Eye (tissue), 1 donor: ENCODE measurements around the gene CTNNA3.
"Not testable (repeated sequence)": the region's sequence is repeated elsewhere in the genome, so short reads cannot be mapped to it uniquely, and the experiment has no call there.

Experiments
- DNase-seq: peaks from one replicate; pipeline ENCODE4 v3.0.0-alpha.2; 2015

Gene CTNNA3

DNA sequence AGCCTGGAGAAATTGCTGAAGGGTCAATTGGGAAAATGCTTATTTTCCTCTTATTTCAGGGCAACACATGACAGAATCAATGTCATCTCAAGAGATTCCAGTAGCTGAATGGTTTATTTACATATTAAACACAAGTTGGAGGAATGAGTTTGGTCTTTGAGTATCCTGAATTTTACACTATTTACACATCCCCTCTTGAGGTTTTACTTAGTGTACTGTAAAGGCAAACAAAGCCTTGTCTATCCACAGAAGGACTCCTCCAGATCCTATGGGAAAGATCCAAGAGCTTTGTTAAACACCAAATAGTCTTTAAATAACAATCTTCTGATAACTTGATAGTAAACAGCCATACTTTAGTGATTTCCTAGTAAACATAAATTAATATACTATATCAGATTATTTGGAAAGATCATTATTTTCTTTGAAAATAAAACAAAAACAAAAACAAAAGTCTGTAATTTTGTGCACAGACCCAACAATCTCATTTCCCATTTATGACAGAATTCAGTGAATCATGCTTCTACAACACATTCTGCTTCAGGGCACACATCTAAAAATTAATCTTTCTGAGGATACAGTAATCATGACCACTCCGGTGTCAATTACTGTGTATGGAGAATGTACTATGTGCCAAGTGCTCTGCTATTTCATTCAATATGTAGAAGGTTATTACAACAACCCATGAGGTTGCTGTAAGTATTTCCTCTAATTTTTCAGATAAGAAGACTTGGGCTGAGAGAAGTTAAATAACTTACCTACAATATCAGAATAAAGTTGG is 1345.2 kb downstream of the CTNNA3 start:
- DNase-seq, result no peak

GRCh38 chr10:66349726-66350125 is 1346.3 kb downstream of the CTNNA3 start:
- no peak for DNase-seq

DNA sequence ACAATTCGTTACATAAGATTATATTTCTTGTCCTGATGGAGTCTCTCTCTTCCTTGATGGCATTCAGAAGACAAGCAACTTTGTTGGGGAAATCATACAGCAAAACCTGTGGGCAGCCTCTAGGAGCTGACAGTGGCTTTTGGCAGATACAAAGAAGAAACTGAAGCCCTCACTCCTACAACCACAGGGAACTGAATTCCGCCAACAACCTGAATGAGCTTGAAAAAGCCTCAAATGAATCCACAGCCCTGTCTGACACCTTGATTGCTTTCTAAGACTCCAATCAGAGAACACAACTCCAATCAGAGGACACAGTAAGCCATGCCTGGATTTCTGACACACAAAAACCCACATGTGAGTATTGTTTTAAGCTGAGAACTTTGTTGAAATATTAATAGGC is 1346.9 kb downstream of the CTNNA3 start:
- no peak for DNase-seq

- no peak for DNase-seq
Measured at GRCh38 chr10:66337211-66337610, 1358.8 kb downstream of the CTNNA3 start.

GRCh38 chr10:66336791-66337190 is 1359.2 kb downstream of the CTNNA3 start:
- no peak for DNase-seq

DNA sequence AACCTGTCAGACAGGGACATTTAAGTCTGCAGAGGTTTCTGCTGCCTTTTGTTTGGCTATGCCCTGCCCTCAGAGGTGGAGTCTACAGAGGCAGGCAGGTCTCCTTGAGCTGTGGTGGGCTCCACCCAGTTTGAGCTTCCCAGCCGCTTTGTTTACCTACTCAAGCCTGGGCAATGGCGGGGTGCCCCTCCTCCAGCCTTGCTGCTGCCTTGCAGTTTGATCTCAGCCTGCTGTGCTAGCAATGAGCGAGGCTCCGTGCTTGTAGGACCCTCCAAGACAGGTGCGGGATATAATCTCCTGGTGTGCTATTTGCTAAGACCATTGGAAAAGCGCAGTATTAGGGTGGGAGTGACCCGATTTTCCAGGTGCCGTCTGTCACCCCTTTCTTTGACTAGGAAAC is 1360.2 kb downstream of the CTNNA3 start:
- DNase-seq, result not testable (repeated sequence)

GRCh38 chr10:66329147-66329546 is 1366.8 kb downstream of the CTNNA3 start:
- no peak for DNase-seq

GRCh38 chr10:66326876-66327275 is 1369.1 kb downstream of the CTNNA3 start:
- DNase-seq, result no peak

DNA sequence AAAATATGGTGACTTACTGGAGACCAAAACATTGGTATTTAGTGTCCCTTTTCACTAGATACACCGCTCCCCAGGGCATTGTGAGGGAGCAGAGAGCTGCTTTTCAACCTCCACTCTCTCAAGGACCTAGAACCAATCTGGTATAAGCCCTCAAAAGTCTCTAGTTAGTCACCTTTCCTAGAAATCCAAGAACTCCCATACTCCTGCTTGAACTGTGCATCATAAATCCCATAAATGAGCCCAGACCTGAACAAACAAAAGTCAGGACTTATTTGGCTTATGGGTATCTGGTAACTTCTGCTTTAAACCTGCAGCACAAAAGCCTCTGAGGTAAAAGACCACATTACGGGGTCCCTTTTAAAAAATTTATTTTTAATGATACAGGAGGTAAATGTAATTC is 1373.2 kb downstream of the CTNNA3 start:
- DNase-seq, result no peak

GRCh38 chr10:66321723-66322665 is 1374.0 kb downstream of the CTNNA3 start:
- DNase-seq, result peak; percentile 42

GRCh38 chr10:66318761-66319160 is 1377.2 kb downstream of the CTNNA3 start:
- DNase-seq, result no peak

DNA sequence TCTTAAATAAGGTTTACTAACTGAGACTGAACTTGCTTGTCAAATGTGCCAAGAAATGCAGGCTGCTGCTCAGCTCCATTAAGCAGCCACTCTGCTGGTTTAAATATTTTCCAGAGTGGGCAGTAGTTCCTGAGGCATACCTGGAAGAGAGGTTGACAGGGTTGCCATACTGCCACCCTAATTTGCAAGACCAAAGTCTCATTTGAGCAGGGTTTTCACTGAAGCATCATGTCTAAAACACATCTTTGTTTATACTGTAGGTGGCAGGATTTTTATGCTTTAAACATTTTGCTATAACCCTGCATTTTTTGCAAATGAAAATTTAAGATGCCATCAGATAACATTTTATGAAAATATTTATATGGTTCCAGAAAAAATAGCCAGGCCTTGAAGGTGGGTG is 1388.2 kb downstream of the CTNNA3 start:
- no peak for DNase-seq

- no peak for DNase-seq
Measured at GRCh38 chr10:66301078-66301477, 1394.9 kb downstream of the CTNNA3 start.

DNA sequence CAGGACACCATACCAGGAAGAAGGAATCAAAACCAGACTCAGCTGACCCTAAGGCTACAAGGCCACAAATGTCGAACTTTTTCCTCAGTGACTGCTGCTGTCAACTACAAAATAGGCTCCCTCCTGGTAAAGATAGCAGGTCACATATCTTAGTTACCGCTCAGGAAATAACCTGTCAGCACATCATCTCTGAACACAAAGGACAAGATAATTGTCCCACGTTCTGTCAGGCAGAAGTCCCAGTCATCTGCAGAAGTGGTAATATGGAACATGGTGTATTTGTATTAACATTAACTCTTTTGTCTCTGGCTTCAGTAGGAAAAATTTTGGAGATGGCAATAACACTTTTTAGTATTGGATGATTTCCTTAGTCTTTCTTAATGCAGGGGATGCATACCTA is 1400.4 kb downstream of the CTNNA3 start:
- DNase-seq, result peak; percentile 3

DNA sequence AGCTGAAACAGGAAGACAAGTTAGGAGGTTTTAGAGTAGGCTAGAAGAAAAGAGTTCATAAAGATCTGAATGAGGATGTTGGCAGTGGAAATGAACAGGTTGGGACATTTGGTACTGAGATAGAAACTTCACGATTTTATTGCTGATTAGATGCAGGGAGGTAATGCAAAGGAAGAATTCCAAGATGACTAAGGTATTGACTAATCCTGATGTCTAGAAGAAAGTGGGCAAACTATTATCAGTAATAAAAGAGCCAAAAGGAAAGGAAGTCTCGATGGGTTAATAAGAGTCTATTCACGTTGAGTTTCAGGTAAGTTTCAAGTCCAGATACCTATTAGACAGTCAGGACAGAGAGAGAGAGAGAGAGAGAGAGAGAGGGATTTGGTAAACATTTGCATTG is 1401.5 kb downstream of the CTNNA3 start:
- no peak for DNase-seq

GRCh38 chr10:66292922-66293321 is 1403.1 kb downstream of the CTNNA3 start:
- DNase-seq, result no peak

DNA sequence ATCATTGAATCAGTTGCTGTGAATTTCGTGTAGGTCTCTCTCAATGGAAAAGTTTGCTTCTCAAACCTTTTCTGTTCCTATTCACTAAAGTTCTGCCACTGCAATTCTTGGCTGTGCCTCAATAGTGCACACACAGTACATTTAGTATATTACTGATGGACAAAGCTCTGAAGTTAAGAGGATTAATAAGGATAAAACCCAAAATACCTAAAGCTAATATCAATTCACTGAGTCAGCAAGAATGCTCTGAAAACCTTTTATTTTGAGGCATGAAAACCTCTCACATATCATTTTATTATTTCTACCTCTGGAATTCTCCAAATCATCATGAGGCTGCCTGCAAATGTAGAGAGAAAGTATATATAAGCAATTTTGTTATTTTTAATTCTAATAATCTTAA is 1403.5 kb downstream of the CTNNA3 start:
- no peak for DNase-seq

- DNase-seq, result no peak
Measured at GRCh38 chr10:66291133-66291532, 1404.9 kb downstream of the CTNNA3 start.

DNA sequence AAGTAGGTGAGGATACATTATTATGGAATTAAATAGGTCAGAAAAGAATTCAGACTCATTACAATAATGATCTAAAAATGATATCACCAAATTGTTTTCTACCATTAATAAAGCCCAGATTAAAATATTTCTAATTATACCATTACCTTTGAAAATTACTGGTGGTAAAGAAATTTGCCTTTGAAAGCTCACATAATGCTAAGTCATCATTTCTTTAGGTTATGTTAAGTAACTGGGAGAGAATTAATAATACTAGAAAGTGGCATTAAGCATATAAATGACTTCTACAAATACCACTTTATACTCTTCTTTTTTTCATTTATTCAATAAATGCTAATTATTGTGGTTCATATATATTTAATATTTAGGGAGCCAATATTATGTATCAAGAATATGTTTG is 1411.4 kb downstream of the CTNNA3 start:
- DNase-seq, result no peak

GRCh38 chr10:66283874-66284464 is 1412.0 kb downstream of the CTNNA3 start:
- no peak for DNase-seq

DNA sequence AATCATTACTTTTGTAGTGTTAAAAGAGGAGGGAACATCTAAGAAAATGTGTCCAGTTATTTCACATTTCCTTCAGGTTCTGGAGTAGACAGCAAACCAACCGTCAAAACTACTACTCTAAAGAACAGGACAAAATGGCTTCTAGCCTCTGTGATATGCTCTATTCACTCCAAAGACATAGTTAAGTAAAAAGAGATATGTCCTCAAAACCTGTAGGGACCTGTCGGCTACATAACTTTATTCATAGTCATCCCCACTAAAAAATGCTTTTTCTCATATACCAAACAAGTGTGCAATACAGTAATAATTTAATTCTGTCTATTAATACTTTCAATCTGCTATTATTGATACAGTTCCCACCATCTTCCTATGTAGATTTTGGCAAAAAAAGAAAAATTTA is 1412.9 kb downstream of the CTNNA3 start:
- no peak for DNase-seq

DNA sequence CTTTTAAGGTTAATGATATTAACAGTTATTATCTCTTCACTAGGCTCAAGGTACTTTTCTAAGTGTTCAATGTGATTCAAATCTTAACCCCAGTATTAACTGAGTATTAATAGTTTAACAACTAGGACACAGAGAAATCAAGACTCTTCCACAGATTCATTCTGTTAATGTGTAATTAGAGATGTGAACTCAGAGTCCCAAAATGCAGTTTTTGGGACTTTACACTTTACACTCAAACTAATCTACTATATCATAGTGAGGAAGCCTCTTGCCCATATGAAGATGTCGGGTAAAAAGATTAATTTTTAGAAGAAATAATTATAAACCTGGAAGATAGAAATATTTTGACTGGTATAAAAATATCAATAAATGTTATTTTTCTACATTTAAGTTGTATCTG is 1414.7 kb downstream of the CTNNA3 start:
- DNase-seq, result no peak

DNA sequence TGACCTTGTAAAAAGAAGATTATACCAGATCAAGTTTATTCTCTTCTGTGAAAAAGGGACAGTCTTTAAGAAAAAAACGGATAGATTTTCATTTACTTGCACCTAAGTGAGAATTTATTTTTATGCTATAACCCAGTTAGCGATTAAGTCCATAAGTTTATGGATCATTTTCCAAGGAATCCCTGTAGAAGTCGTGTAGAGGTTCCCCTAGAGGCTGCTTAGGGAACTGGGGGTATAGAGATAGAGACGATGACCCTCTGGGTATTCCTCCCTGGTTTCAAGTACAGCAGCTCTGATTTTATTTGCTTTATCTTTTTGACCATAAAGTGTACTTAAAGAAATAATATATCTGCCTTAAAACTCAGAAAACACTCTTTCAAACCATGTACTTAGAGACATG is 1418.5 kb downstream of the CTNNA3 start:
- no peak for DNase-seq
